Nephron (organoid): ENCODE results near the gene PKP4.
A peak's percentile ranks its signal among the peaks of the same experiment; 100 is the strongest.

Source experiments
- H3K27ac Mint-ChIP-seq, 3 experiments: 2 replicates each; pipeline ENCODE4 v1.8.0; 2020; ENCODE audit warnings: mixed read lengths in 3 of 3, mild to moderate bottlenecking in 2 of 3, moderate library complexity in 1 of 3
- H3K27me3 Mint-ChIP-seq: 2 replicates; pipeline ENCODE4 v1.8.0; 2021; ENCODE audit warnings: low read depth, mild to moderate bottlenecking, moderate library complexity, mixed read lengths
- H3K36me3 Mint-ChIP-seq: 2 replicates; pipeline ENCODE4 v1.8.0; 2020; ENCODE audit warnings: low read depth, mixed read lengths
- H3K4me1 Mint-ChIP-seq: 2 replicates; pipeline ENCODE4 v1.8.0; 2020; ENCODE audit warnings: mixed read lengths
- H3K4me3 Mint-ChIP-seq, 3 experiments: 2 replicates each; pipeline ENCODE4 v1.8.0; 2020; ENCODE audit warnings: mild to moderate bottlenecking in 3 of 3, mixed read lengths in 3 of 3, moderate library complexity in 2 of 3
- H3K9me3 Mint-ChIP-seq: 2 replicates; pipeline ENCODE4 v1.8.0; 2020; ENCODE audit warnings: mixed read lengths
- CTCF ChIP-seq, 3 experiments: fragments of 200-600 bp; sonication (generic); IDR thresholded peaks; one replicate each; pipeline ENCODE4 v1.5.0; 2021; ENCODE audit warnings: antibody characterized with exemption in 3 of 3; ENCODE audit not compliant: unreplicated experiment in 3 of 3

Gene PKP4

GRCh38 chr2:158688721-158689120 lies 232.0 kb downstream of the PKP4 start:
- peaks cover 16% of the 10 kb centered on the region for H3K4me1 Mint-ChIP-seq
- H3K9me3 Mint-ChIP-seq: no peaks in the 10 kb centered on the region
- peak overlapping the region in 1 of 3 experiments; percentile 21 for H3K27ac Mint-ChIP-seq
- no peak overlapping the region for H3K4me3 Mint-ChIP-seq
- no peak for TF ChIP-seq CTCF (IDR thresholded peaks at IDR 0.05; ENCODE audit: unreplicated experiment in 3 of 3)
- H3K36me3 Mint-ChIP-seq: no peaks in the 10 kb centered on the region
- H3K27me3 Mint-ChIP-seq: peaks cover 9% of the 10 kb centered on the region

GRCh38 chr2:158689391-158689790 lies 232.6 kb downstream of the PKP4 start:
- peaks cover 9% of the 10 kb centered on the region for H3K27me3 Mint-ChIP-seq
- no peaks in the 10 kb centered on the region for H3K36me3 Mint-ChIP-seq
- H3K27ac Mint-ChIP-seq: no peak overlapping the region
- no peak for TF ChIP-seq CTCF (IDR thresholded peaks at IDR 0.05; ENCODE audit: unreplicated experiment in 3 of 3)
- H3K9me3 Mint-ChIP-seq: no peaks in the 10 kb centered on the region
- H3K4me1 Mint-ChIP-seq: peaks cover 16% of the 10 kb centered on the region
- no peak overlapping the region for H3K4me3 Mint-ChIP-seq

GRCh38 chr2:158690823-158691222 lies 234.1 kb downstream of the PKP4 start:
- no peak for TF ChIP-seq CTCF (IDR thresholded peaks at IDR 0.05; ENCODE audit: unreplicated experiment in 3 of 3)
- no peak overlapping the region for H3K4me3 Mint-ChIP-seq
- H3K9me3 Mint-ChIP-seq: no peaks in the 10 kb centered on the region
- peaks cover 9% of the 10 kb centered on the region for H3K27me3 Mint-ChIP-seq
- H3K27ac Mint-ChIP-seq: no peak overlapping the region
- H3K36me3 Mint-ChIP-seq: no peaks in the 10 kb centered on the region
- H3K4me1 Mint-ChIP-seq: peaks cover 13% of the 10 kb centered on the region

GRCh38 chr2:158691619-158692018 lies 234.9 kb downstream of the PKP4 start:
- Mint-ChIP-seq H3K4me3 (no peak overlapping the region), H3K27ac (no peak overlapping the region), H3K27me3 (peaks cover 9% of the 10 kb centered on the region), H3K9me3 (peaks cover 2% of the 10 kb centered on the region), H3K4me1 (peaks cover 5% of the 10 kb centered on the region), H3K36me3 (peaks cover 2% of the 10 kb centered on the region)
- no peak for TF ChIP-seq CTCF (IDR thresholded peaks at IDR 0.05; ENCODE audit: unreplicated experiment in 3 of 3)

- TF ChIP-seq CTCF (IDR thresholded peaks at IDR 0.05; ENCODE audit: unreplicated experiment in 3 of 3): no peak
These were observed 235.8 kb downstream of the PKP4 start for GRCh38 chr2:158692372-158693103.

GRCh38 chr2:158693476-158693875 lies 236.7 kb downstream of the PKP4 start:
- Mint-ChIP-seq H3K4me1 (no peaks in the 10 kb centered on the region), H3K27ac (no peak overlapping the region), H3K9me3 (peaks cover 12% of the 10 kb centered on the region), H3K4me3 (no peak overlapping the region), H3K27me3 (peaks cover 4% of the 10 kb centered on the region), H3K36me3 (peaks cover 4% of the 10 kb centered on the region)
- TF ChIP-seq CTCF (IDR thresholded peaks at IDR 0.05; ENCODE audit: unreplicated experiment in 3 of 3): no peak

More at GRCh38 chr2:158692372-158693103, 235.8 kb downstream of the PKP4 start:
- H3K4me1 Mint-ChIP-seq: no peaks in the 10 kb centered on the region
- H3K36me3 Mint-ChIP-seq: peaks cover 4% of the 10 kb centered on the region
- no peak overlapping the region for H3K27ac Mint-ChIP-seq
- peaks cover 9% of the 10 kb centered on the region for H3K27me3 Mint-ChIP-seq
- H3K9me3 Mint-ChIP-seq: peaks cover 11% of the 10 kb centered on the region
- H3K4me3 Mint-ChIP-seq: no peak overlapping the region
